Endothelial cell of umbilical vein (primary cell): ENCODE results near the gene CATSPER4. TPM values are rescaled to one million over a fixed set of nuclear protein-coding genes. Genes with fewer than 3 reads are reported as not detected.

ENCODE experiments used
- BruUV-seq: library from RNA; stranded (reverse); fragments of 400-500 nt; replicated peaks from 2 replicates; lab custom pipeline; 2021; lab: Mats Ljungman, UMichigan
- CTCF ChIA-PET: fragments of 300-600, 350-600 bp; sonication (Branson Sonifier 250); formaldehyde crosslinking; loops from one replicate; lab custom pipeline; 2021; ENCODE audit warnings: antibody characterized with exemption, inconsistent platforms; lab: Charles Lee
- POLR2A ChIA-PET: fragments of 300-600, 350-600 bp; sonication (Branson Sonifier 250); formaldehyde crosslinking; loops from one replicate; lab custom pipeline; 2021; ENCODE audit warnings: antibody characterized with exemption, inconsistent platforms; lab: Charles Lee
- DNase-seq: peaks from one replicate; pipeline ENCODE4 v3.0.0-alpha.2; 2011; ENCODE audit warnings: low read depth, low spot score
- FAIRE-seq: peaks from 2 replicates; lab custom pipeline; 2011; peaks lifted over from hg19 to GRCh38; lab: Jason Lieb, UNC
- H2AFZ ChIP-seq: 2 replicates; pipeline ENCODE4 v1.6.0; 2012; ENCODE audit warnings: low read depth, low read length, control low read depth, inconsistent platforms
- H3K27ac ChIP-seq: 2 replicates; pipeline ENCODE4 v1.5.1; 2011; ENCODE audit warnings: low read depth, mild to moderate bottlenecking, control low read depth, low read length, moderate library complexity; ENCODE audit not compliant: insufficient read depth
- H3K27me3 ChIP-seq, 2 experiments: 2 replicates each; pipeline versions ENCODE4 v1.6.0 to v1.6.1; 2011; ENCODE audit warnings: low read length in 2 of 2, mixed read lengths in 1 of 2; ENCODE audit not compliant: control insufficient read depth in 2 of 2, insufficient read depth in 2 of 2
- H3K36me3 ChIP-seq, 2 experiments: 2 replicates in 1 of 2; 3 replicates in 1 of 2; pipeline ENCODE4 v1.5.1; 2011; ENCODE audit warnings: low read length in 2 of 2, mild to moderate bottlenecking in 1 of 2, moderate library complexity in 1 of 2; ENCODE audit not compliant: control insufficient read depth in 2 of 2, insufficient read depth in 2 of 2; ENCODE audit errors: extremely low read depth in 1 of 2
- H3K4me1 ChIP-seq: 3 replicates; pipeline ENCODE4 v1.5.1; 2011; ENCODE audit warnings: mild to moderate bottlenecking, low read length; ENCODE audit not compliant: control insufficient read depth, insufficient read depth; ENCODE audit errors: extremely low read depth
- H3K4me2 ChIP-seq: 2 replicates; pipeline ENCODE4 v1.6.1; 2011; ENCODE audit warnings: low read length, control low read depth, mixed read lengths; ENCODE audit not compliant: insufficient read depth
- H3K4me3 ChIP-seq, 3 experiments: fragments of 200-600 bp in 1 of 3; sonication (generic), shearing (Covaris generic) in 1 of 3; replicated peaks in 1 of 3; 2 replicates each; pipeline ENCODE4 v1.5.1; 2011 to 2016; ENCODE audit warnings: control low read depth in 3 of 3, low read length in 3 of 3, mild to moderate bottlenecking in 2 of 3, inconsistent platforms in 1 of 3, low read depth in 1 of 3, moderate library complexity in 1 of 3; ENCODE audit not compliant: insufficient read depth in 1 of 3
- H3K79me2 ChIP-seq: 2 replicates; pipeline ENCODE4 v1.6.0; 2012; ENCODE audit warnings: low read length, inconsistent platforms; ENCODE audit not compliant: control insufficient read depth, insufficient read depth
- H3K9ac ChIP-seq: replicated peaks from 2 replicates; pipeline ENCODE3; 2011; ENCODE audit warnings: low read length, control low read depth; ENCODE audit not compliant: insufficient read depth; ENCODE audit errors: extremely low read depth
- H3K9me1 ChIP-seq: replicated peaks from 3 replicates; pipeline ENCODE4 v1.6.0; 2011; ENCODE audit warnings: mild to moderate bottlenecking, low read length; ENCODE audit not compliant: control insufficient read depth, insufficient read depth; ENCODE audit errors: extremely low read depth
- H3K9me3 ChIP-seq: replicated peaks from 2 replicates; pipeline ENCODE4 v1.5.1; 2012; ENCODE audit warnings: low read length, inconsistent platforms; ENCODE audit not compliant: control insufficient read depth, insufficient read depth
- H4K20me1 ChIP-seq: replicated peaks from 2 replicates; pipeline ENCODE3; 2011; ENCODE audit warnings: mild to moderate bottlenecking, low read length; ENCODE audit not compliant: control insufficient read depth, insufficient read depth; ENCODE audit errors: extremely low read depth
- CTCF ChIP-seq, 2 donors: IDR thresholded peaks; 1 replicate in 1 of 2; 2 replicates in 1 of 2; pipeline ENCODE4 v1.5.1; 2011; ENCODE audit warnings: low read length in 2 of 2, mild to moderate bottlenecking in 2 of 2, moderate library complexity in 2 of 2, control low read depth in 1 of 2, inconsistent platforms in 1 of 2, low read depth in 1 of 2; ENCODE audit not compliant: insufficient read depth in 1 of 2; ENCODE audit errors: extremely low read depth in 1 of 2
- EZH2 ChIP-seq: IDR thresholded peaks from 2 replicates; pipeline ENCODE4 v1.6.1; 2012; ENCODE audit warnings: borderline replicate concordance, low read depth, mild to moderate bottlenecking, moderate library complexity, low read length, inconsistent platforms; ENCODE audit not compliant: severe bottlenecking
- FOS ChIP-seq: IDR thresholded peaks from 2 replicates; pipeline ENCODE4 v1.6.1; 2011; ENCODE audit warnings: mild to moderate bottlenecking, low read length, moderate library complexity, borderline replicate concordance; ENCODE audit not compliant: insufficient read depth
- GATA2 ChIP-seq: IDR thresholded peaks from 2 replicates; pipeline ENCODE4 v1.7.0; 2011; ENCODE audit warnings: low read depth, mild to moderate bottlenecking, moderate library complexity, mixed read lengths, low read length; ENCODE audit not compliant: insufficient read length, insufficient read depth
- JUN ChIP-seq: IDR thresholded peaks from 2 replicates; pipeline ENCODE4 v1.6.1; 2011; ENCODE audit warnings: borderline replicate concordance, low read depth; ENCODE audit not compliant: insufficient read length, insufficient read depth
- MAX ChIP-seq: IDR thresholded peaks from 2 replicates; pipeline ENCODE4 v1.6.1; 2011; ENCODE audit not compliant: insufficient read depth, insufficient read length
- MYC ChIP-seq: IDR thresholded peaks from one replicate; pipeline ENCODE4 v1.6.1; 2011; ENCODE audit warnings: mild to moderate bottlenecking, low read depth, low read length
- POLR2A ChIP-seq: IDR thresholded peaks from 2 replicates; pipeline ENCODE4 v1.6.1; 2012; ENCODE audit warnings: low read depth, mild to moderate bottlenecking, control low read depth, low read length
- POLR2AphosphoS5 ChIP-seq: IDR thresholded peaks from 2 replicates; pipeline ENCODE4 v1.6.1; 2012; ENCODE audit warnings: low read depth, mild to moderate bottlenecking, control low read depth, low read length, moderate library complexity; ENCODE audit not compliant: insufficient read depth
- dilution Hi-C: fragments of 300-500 bp; cut with MboI; formaldehyde crosslinking; loops from one replicate; pipeline ENCODE4 v1.15.0; 2019; ENCODE audit warnings: low sequenced_read_pairs; ENCODE audit not compliant: extremely low pct_ligation_motif_present
- intact Hi-C: fragments of 100-400 bp; cut with micrococcal nuclease; formaldehyde crosslinking; loops from one replicate; pipeline ENCODE4 v1.10.0; 2022
- polyA plus RNA-seq, 4 experiments: library from polyadenylated mRNA; depleted of rRNA in 3 of 4; stranded (reverse) in 3 of 4; unstranded in 1 of 4; fragments of >200 nt; gene quantifications; 2 replicates each; pipeline versions ENCODE4 v1.2.1 to v1.2.3, GENCODE V29; 2011 to 2012; ENCODE audit warnings: missing spikeins in 1 of 4
- total RNA-seq: library from RNA; stranded (reverse); gene quantifications from 2 replicates; pipeline ENCODE4 v1.2.3, GENCODE V29; 2021

The CATSPER4 gene
- total and polyA plus RNA-seq, 2 donors (not counting 3 experiments of a cell fraction or from before 2014, with no cell fraction given): not detected

DNA sequence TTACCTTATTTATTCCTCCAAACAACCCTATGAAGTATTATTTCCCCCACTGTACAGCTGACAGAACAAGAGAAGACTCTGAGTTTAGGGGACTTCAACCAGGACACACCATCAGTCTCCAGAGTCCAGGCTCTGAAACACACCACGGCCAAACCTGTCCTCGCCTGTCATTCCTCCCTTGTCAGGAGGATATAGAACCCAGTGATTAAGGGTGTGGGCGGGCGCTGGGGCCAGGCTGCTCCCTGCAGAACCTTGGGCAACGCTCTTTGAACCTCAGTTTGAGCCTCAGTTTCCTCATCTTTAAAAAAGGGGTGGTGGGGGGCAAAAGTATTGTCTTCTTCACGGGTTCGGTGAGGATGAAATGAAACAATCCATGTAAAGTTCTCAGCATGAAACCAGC, 34.2 kb downstream of the CATSPER4 start:
- Histone ChIP-seq H3K9me1 (no peaks in the 10 kb centered on the region), H3K4me3 (no peak overlapping the region), H3K27me3 (peaks cover 3 to 7% of the 10 kb centered on the region in 2 experiments), H3K4me1 (peaks cover 5% of the 10 kb centered on the region), H3K9ac (no peak overlapping the region), H3K79me2 (no peaks in the 10 kb centered on the region), H4K20me1 (no peaks in the 10 kb centered on the region), H3K4me2 (no peak overlapping the region), H3K9me3 (no peaks in the 10 kb centered on the region), H3K36me3 (no peaks in the 10 kb centered on the region), H3K27ac (no peak overlapping the region), H2AFZ (peak overlapping the region; percentile 96)
- dilution Hi-C loops: no loop called here
- POLR2A ChIA-PET: interaction anchor here (0.7 kb wide), 1 partner anchor 139 kb away, joined by 10 read pairs; no protein-coding TSS in a partner anchor
- FAIRE-seq: no peak
- CTCF ChIA-PET: interaction anchor here (1.5 kb wide), 1 partner anchor 9 kb away, joined by 10 read pairs; the partner anchor contains the start of gene CEP85
- DNase-seq: no peak
- no TSS peak for BruUV-seq
- TF ChIP-seq MYC: no peak
- TF ChIP-seq GATA2: no peak
- TF ChIP-seq POLR2AphosphoS5: no peak
- no peak for TF ChIP-seq POLR2A
- TF ChIP-seq EZH2: no peak
- TF ChIP-seq FOS: no peak
- TF ChIP-seq JUN: no peak
- TF ChIP-seq MAX: no peak
- no peak for TF ChIP-seq CTCF (IDR thresholded peaks at IDR 0.05; ENCODE audit: extremely low read depth in 1 of 2, insufficient read depth in 1 of 2, low read depth in 1 of 2, low read length in 2 of 2)
- intact Hi-C loops: no loop called here
